ENCODE results near the gene PDZD4.

DNA sequence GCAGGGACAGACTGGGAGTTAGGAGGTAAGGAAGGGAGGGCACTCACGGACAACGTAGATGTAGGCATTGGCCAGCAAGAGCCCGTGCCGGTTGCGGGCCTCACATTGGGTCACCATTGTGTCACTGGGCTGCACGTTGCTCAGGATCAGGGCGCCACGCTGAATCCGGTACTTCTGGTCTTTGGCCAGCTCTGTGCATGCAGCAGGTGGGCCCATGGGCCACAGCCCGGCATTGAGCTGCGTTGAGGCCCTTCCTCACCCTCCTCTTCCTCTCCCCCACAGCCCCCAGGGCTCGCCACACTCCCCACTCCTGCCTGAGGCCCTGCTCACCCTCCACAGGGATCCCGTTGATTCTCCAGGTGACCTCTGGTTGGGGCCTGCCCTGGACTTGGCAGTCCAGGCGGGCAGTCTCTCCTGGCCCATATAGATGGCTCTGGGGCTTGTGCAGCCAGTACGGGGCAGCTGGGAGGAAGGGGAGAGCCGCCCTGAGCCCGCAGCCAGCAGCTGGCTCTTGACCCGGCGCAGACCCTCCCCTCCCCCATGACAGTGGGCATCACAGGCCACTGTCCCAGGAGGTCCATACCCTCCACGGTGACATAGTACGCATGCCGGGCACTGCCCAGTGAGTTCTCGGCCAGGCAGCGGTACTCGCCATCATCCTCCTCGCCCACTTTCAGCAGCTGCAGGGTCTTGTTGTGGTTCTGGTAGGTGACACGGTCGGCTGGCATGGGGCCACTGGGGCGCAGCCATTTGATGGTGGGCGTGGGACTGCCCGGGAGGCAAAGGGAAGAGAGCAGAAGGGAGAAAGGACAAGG lies 39.3 kb upstream of the PDZD4 start:
- TF ChIP-seq POLR2A (IDR thresholded peaks at IDR 0.05; ENCODE audit: low read depth, low read length) (no peak), POLR2AphosphoS5 (IDR thresholded peaks at IDR 0.05; ENCODE audit: low read depth, low read length) (no peak)

Measured in GM12892 (cell line).